Activated effector memory CD4-positive, alpha-beta T cell treated with anti-CD3 and anti-CD28 coated beads, Interleukin-2, amount 50 U/mL, for 16 hours (primary cell): ENCODE measurements around the gene ZNF438.

Experiments
- DNase-seq: peaks from one replicate; pipeline ENCODE4 v3.0.0-alpha.2; 2020

ZNF438 gene

GRCh38 chr10:31011017-31011664, 20.5 kb downstream of the ZNF438 start:
- no peak for DNase-seq

- DNase-seq = no peak
These were observed 21.6 kb downstream of the ZNF438 start for GRCh38 chr10:31010062-31010461.

- DNase-seq = no peak
These were observed 25.8 kb downstream of the ZNF438 start for GRCh38 chr10:31005895-31006294.

GRCh38 chr10:31004611-31005193, 27.0 kb downstream of the ZNF438 start:
- no peak for DNase-seq

- no peak for DNase-seq
These were observed 29.9 kb downstream of the ZNF438 start for GRCh38 chr10:31001740-31002139.

GRCh38 chr10:31000867-31001266, 30.8 kb downstream of the ZNF438 start:
- no peak for DNase-seq

- DNase-seq = no peak
These were observed 31.4 kb downstream of the ZNF438 start for GRCh38 chr10:31000071-31000782.

- DNase-seq = no peak
These were observed 32.5 kb downstream of the ZNF438 start for GRCh38 chr10:30999070-30999712.

GRCh38 chr10:30997536-30998235, 34.0 kb downstream of the ZNF438 start:
- DNase-seq = no peak

- DNase-seq = no peak
These were observed 35.1 kb downstream of the ZNF438 start for GRCh38 chr10:30996481-30997005.

- no peak for DNase-seq
These were observed 36.4 kb downstream of the ZNF438 start for GRCh38 chr10:30995081-30995770.

- DNase-seq = no peak
These were observed 38.5 kb downstream of the ZNF438 start for GRCh38 chr10:30993155-30993554.

- no peak for DNase-seq
These were observed 39.0 kb downstream of the ZNF438 start for GRCh38 chr10:30992681-30993080.

- no peak for DNase-seq
These were observed 40.0 kb downstream of the ZNF438 start for GRCh38 chr10:30991647-30992011.

- DNase-seq = no peak
These were observed 40.6 kb downstream of the ZNF438 start for GRCh38 chr10:30990971-30991646.

GRCh38 chr10:30990351-30990750, 41.3 kb downstream of the ZNF438 start:
- DNase-seq = no peak

GRCh38 chr10:30988831-30989435, 42.7 kb downstream of the ZNF438 start:
- DNase-seq = no peak

- DNase-seq = no peak
These were observed 44.2 kb downstream of the ZNF438 start for GRCh38 chr10:30987463-30987862.

- DNase-seq = no peak
These were observed 45.6 kb downstream of the ZNF438 start for GRCh38 chr10:30986053-30986555.

- DNase-seq = no peak
These were observed 46.2 kb downstream of the ZNF438 start for GRCh38 chr10:30985512-30985911.
